SH-SY5Y (cell line): ENCODE measurements around the gene TAF11L10.
"Not testable (repeated sequence)": the region's sequence is repeated elsewhere in the genome, so short reads cannot be mapped to it uniquely, and the experiment has no call there.

ENCODE experiments used
- GATA2 ChIP-seq: IDR thresholded peaks from 2 replicates; pipeline ENCODE4 v1.6.1; 2011; ENCODE audit warnings: mild to moderate bottlenecking, low read depth, low read length
- GATA3 ChIP-seq: IDR thresholded peaks from 2 replicates; pipeline ENCODE4 v1.6.1; 2011; ENCODE audit warnings: low read depth, mild to moderate bottlenecking, low read length, moderate library complexity

GRCh38 chr5:17610092-17610491, 12.5 kb upstream of the TAF11L10 start, which contains the start of gene TAF11L12:
- TF ChIP-seq GATA2, GATA3: not testable (repeated sequence)
